GM18505 (cell line): ENCODE measurements around the gene BID.
A peak's percentile ranks its signal among the peaks of the same experiment; 100 is the strongest.

Experiments used
- ATAC-seq: cut with Tn5 transposase; IDR thresholded peaks from one replicate; pipeline ENCODE4 v1.9.1; 2021; ENCODE audit not compliant: unreplicated experiment
- POLR2A ChIP-seq: IDR thresholded peaks from 4 replicates; pipeline ENCODE4 v1.6.1; 2011; ENCODE audit warnings: borderline replicate concordance; ENCODE audit not compliant: insufficient read depth, insufficient read length; ENCODE audit errors: extremely low read depth

The BID gene

GRCh38 chr22:17794726-17795542 lies 20.7 kb upstream of the BID start:
- ATAC-seq, result no peak

GRCh38 chr22:17792854-17793434 lies 18.7 kb upstream of the BID start:
- no peak for TF ChIP-seq POLR2A

More at GRCh38 chr22:17794726-17795542, 20.7 kb upstream of the BID start:
- TF ChIP-seq POLR2A, result peak; percentile 12

GRCh38 chr22:17792299-17792698 lies 18.0 kb upstream of the BID start:
- ATAC-seq, result no peak
- no peak for TF ChIP-seq POLR2A

More at GRCh38 chr22:17792854-17793434, 18.7 kb upstream of the BID start:
- ATAC-seq, result no peak

GRCh38 chr22:17791196-17791595 lies 16.9 kb upstream of the BID start:
- ATAC-seq, result no peak
- TF ChIP-seq POLR2A, result no peak

GRCh38 chr22:17789379-17790200 lies 15.3 kb upstream of the BID start:
- no peak for ATAC-seq
- TF ChIP-seq POLR2A, result no peak

- ATAC-seq, result no peak
- TF ChIP-seq POLR2A, result no peak
Measured at GRCh38 chr22:17788528-17789378, 14.5 kb upstream of the BID start.

GRCh38 chr22:17787716-17788330 lies 13.6 kb upstream of the BID start:
- ATAC-seq, result no peak
- TF ChIP-seq POLR2A, result no peak

GRCh38 chr22:17787241-17787640 lies 13.0 kb upstream of the BID start:
- no peak for TF ChIP-seq POLR2A
- ATAC-seq, result no peak

- ATAC-seq, result no peak
- TF ChIP-seq POLR2A, result no peak
Measured at GRCh38 chr22:17786435-17787161, 12.3 kb upstream of the BID start.

GRCh38 chr22:17785185-17786184 lies 11.2 kb upstream of the BID start:
- no peak for ATAC-seq
- no peak for TF ChIP-seq POLR2A

- ATAC-seq, result no peak
- TF ChIP-seq POLR2A, result no peak
Measured at GRCh38 chr22:17784776-17785175, 10.5 kb upstream of the BID start.

GRCh38 chr22:17783773-17784480 lies 9.7 kb upstream of the BID start:
- TF ChIP-seq POLR2A, result no peak
- ATAC-seq, result no peak
